K562 (cell line): ENCODE results near the gene DOLPP1. TPM values are rescaled to one million over a fixed set of nuclear protein-coding genes. Genes with fewer than 3 reads are reported as not detected.

Experiments used
- CBX5 ChIP-seq: IDR thresholded peaks from 2 replicates; pipeline ENCODE4 v1.6.1; 2014; ENCODE audit warnings: low read depth, borderline replicate concordance
- CCAR2 ChIP-seq: fragments of 200-400 bp; formaldehyde crosslinking; IDR thresholded peaks from 2 replicates; pipeline ENCODE4 v1.6.1; 2017; ENCODE audit warnings: mild to moderate bottlenecking, low read depth, low read length
- CREM ChIP-seq: IDR thresholded peaks from 2 replicates; pipeline ENCODE4 v1.6.1; 2014; ENCODE audit warnings: antibody characterized with exemption, low read depth
- ETV5 ChIP-seq: sonication (generic); formaldehyde crosslinking; IDR thresholded peaks from 2 replicates; pipeline ENCODE4 v1.4.0; 2020; ENCODE audit warnings: low read depth, mild to moderate bottlenecking, missing genetic modification reagents
- ETV6 ChIP-seq, 3 experiments: fragments of 150-350 bp in 1 of 3; sonication (generic) in 1 of 3; formaldehyde crosslinking in 1 of 3; IDR thresholded peaks; 2 replicates each; pipeline versions ENCODE4 v1.6.1 to v1.8.0; 2014 to 2022; ENCODE audit warnings: borderline replicate concordance in 2 of 3, low read depth in 2 of 3, antibody characterized with exemption in 1 of 3, low read length in 1 of 3, mild to moderate bottlenecking in 1 of 3, missing genetic modification reagents in 1 of 3
- GABPB1 ChIP-seq: sonication (generic); formaldehyde crosslinking; IDR thresholded peaks from 2 replicates; pipeline ENCODE4 v1.8.0; 2022; ENCODE audit warnings: mild to moderate bottlenecking, missing genetic modification reagents
- HDAC1 ChIP-seq, 2 experiments: fragments of 450-650 bp; IDR thresholded peaks; 2 replicates each; pipeline ENCODE4 v1.6.1; 2016 to 2017; ENCODE audit warnings: inconsistent platforms in 1 of 2, mild to moderate bottlenecking in 1 of 2, moderate library complexity in 1 of 2
- HNRNPUL1 ChIP-seq: fragments of 200-400 bp; formaldehyde crosslinking; IDR thresholded peaks from 2 replicates; pipeline ENCODE4 v1.6.1; 2017; ENCODE audit warnings: low read length
- IFI16 ChIP-seq: fragments of 250-450 bp; sonication (Bioruptor Pico); IDR thresholded peaks from 2 replicates; pipeline ENCODE4 v2.1.2; 2022; ENCODE audit warnings: mild to moderate bottlenecking, inconsistent platforms
- KAT7 ChIP-seq: sonication (generic); formaldehyde crosslinking; IDR thresholded peaks from 2 replicates; pipeline ENCODE4 v1.8.0; 2022; ENCODE audit warnings: missing genetic modification reagents, mild to moderate bottlenecking, borderline replicate concordance
- MYC ChIP-seq, 2 experiments: fragments of 250-450 bp in 1 of 2; sonication (Bioruptor Pico) in 1 of 2; IDR thresholded peaks; 2 replicates each; pipeline versions ENCODE4 v1.5.1 to v1.6.1; 2012 to 2021; ENCODE audit warnings: low read depth in 2 of 2, borderline replicate concordance in 1 of 2, improper control_type of control experiment in 1 of 2, low read length in 1 of 2, mild to moderate bottlenecking in 1 of 2, moderate library complexity in 1 of 2
- NR2F6 ChIP-seq: fragments of 450-650 bp; formaldehyde crosslinking; IDR thresholded peaks from 2 replicates; pipeline ENCODE4 v1.4.0; 2020; ENCODE audit warnings: mild to moderate bottlenecking
- POLR2A ChIP-seq: fragments of 450-650 bp; conservative IDR thresholded peaks from 2 replicates; pipeline ENCODE4 v1.6.1; 2016
- POU5F1 ChIP-seq: fragments of 150-350 bp; IDR thresholded peaks from 2 replicates; pipeline ENCODE4 v1.6.1; 2014; ENCODE audit warnings: borderline replicate concordance, low read length, low read depth, mild to moderate bottlenecking; ENCODE audit not compliant: partially characterized antibody
- RBFOX2 ChIP-seq: fragments of 200-400 bp; formaldehyde crosslinking; IDR thresholded peaks from 2 replicates; pipeline ENCODE4 v1.6.1; 2017; ENCODE audit warnings: low read depth, mild to moderate bottlenecking, low read length, moderate library complexity
- SETDB1 ChIP-seq: IDR thresholded peaks from one replicate; pipeline ENCODE4 v1.6.1; 2012; ENCODE audit warnings: low read length, control low read depth, inconsistent platforms
- SRSF3 ChIP-seq: fragments of 200-400 bp; formaldehyde crosslinking; IDR thresholded peaks from 2 replicates; pipeline ENCODE4 v1.6.1; 2016; ENCODE audit warnings: mild to moderate bottlenecking, low read length, moderate library complexity; ENCODE audit not compliant: insufficient read depth
- TFAM ChIP-seq: fragments of 250-450 bp; sonication (Bioruptor Pico); conservative IDR thresholded peaks from 2 replicates; pipeline ENCODE4 v1.5.0; 2021; ENCODE audit warnings: mild to moderate bottlenecking, moderate library complexity
- ZC3H11A ChIP-seq: IDR thresholded peaks from 2 replicates; pipeline ENCODE4 v1.6.1; 2012; ENCODE audit warnings: low read depth, low read length, improper control_type of control experiment
- ZNF175 ChIP-seq: fragments of 200-800 bp; sonication (Bioruptor generic); IDR thresholded peaks from 2 replicates; pipeline ENCODE4 v1.6.1; 2016; ENCODE audit warnings: low read depth, mild to moderate bottlenecking, missing genetic modification characterization, missing compliant biosample characterization
- ZNF239 ChIP-seq: fragments of 250-450 bp; sonication (Bioruptor Pico); IDR thresholded peaks from 2 replicates; pipeline ENCODE4 v1.4.0; 2020; ENCODE audit warnings: mild to moderate bottlenecking
- ZNF311 ChIP-seq: fragments of 250-450 bp; sonication (Bioruptor Pico); IDR thresholded peaks from 2 replicates; pipeline ENCODE4 v1.4.0; 2020; ENCODE audit warnings: mild to moderate bottlenecking, moderate library complexity
- ZNF583 ChIP-seq: fragments of 250-450 bp; sonication (Bioruptor Pico); IDR thresholded peaks from 2 replicates; pipeline ENCODE4 v1.4.0; 2020
- ZNF668 ChIP-seq: fragments of 250-450 bp; sonication (Bioruptor Pico); IDR thresholded peaks from 2 replicates; pipeline ENCODE4 v1.8.0; 2022; ENCODE audit warnings: mild to moderate bottlenecking, inconsistent platforms
- ZSCAN32 ChIP-seq: fragments of 450-650 bp; formaldehyde crosslinking; IDR thresholded peaks from 2 replicates; pipeline ENCODE4 v1.4.0; 2020; ENCODE audit warnings: mild to moderate bottlenecking, moderate library complexity
- polyA plus RNA-seq, 8 experiments: library from polyadenylated mRNA; depleted of rRNA in 4 of 8; stranded (reverse) in 5 of 8; unstranded in 3 of 8; fragments of >200 nt; fragmentation: Nextera tagmentation in 2 of 8; fragmentation: Illumina TruSeq in 1 of 8; extraction: Ambion mirVana in 2 of 8; extraction: Trizol in 1 of 8; gene quantifications; 2 replicates each; pipeline versions ENCODE4 v1.2.1 to v1.2.3, GENCODE V29; 2011 to 2014; ENCODE audit warnings: inconsistent platforms in 1 of 8, missing spikeins in 1 of 8
- total RNA-seq, 7 experiments: library from RNA; depleted of rRNA in 6 of 7; stranded (reverse); fragments of >200 nt in 6 of 7; fragmentation: Illumina TruSeq in 2 of 7; extraction: Trizol in 2 of 7; gene quantifications; 2 replicates each; pipeline versions ENCODE4 v1.2.1 to v1.2.3, GENCODE V29; 2011 to 2021; ENCODE audit warnings: low replicate concordance in 1 of 7
- TF ChIP-seq, protein P1 (sequence below): sonication (generic); formaldehyde crosslinking; IDR thresholded peaks from 2 replicates; pipeline ENCODE4 v1.8.0; 2022; ENCODE audit warnings: mild to moderate bottlenecking, missing genetic modification reagents

DOLPP1 gene
- total and polyA plus RNA-seq, 9 of the 15 experiments (the other 6 are each of a cell fraction or from before 2014, with no cell fraction given): 3.0 to 39.8 (median 30.5) TPM

DNA sequence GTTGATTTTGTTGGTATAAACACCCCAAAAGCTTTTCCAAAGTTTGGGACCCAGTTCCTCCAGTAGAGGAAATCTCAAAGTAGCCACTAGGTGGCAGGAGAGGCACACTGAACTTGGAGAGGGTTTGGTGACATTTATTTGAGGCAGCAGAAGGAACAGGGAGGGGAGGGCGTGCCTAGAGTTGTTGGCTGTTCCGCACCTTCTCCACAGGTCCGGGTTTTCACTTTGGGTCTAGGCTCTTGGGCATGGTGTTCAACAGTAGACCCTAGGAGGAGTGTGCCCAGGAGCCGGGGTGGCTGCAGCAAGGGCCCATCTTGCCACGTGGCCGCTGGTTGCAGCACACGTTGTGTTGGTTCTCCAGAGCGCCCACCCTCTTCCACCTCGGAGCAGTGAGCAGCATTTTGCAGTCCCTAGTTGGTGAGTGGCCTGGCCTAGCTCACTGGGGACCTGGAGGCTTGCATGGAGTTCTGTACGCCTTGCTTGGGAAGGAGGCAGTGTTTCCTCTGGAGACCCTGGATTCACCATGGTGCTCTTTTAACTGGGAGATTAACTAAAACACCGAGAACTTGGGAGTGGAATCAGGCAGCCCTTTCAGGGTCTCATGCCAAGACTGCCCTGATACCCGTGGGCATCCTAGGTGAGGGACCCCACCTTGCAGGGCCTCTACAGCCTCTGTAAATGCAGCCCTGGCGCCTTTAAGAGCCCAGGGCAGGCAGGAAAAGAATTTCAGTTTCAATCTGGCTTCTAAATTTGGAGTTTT, 58.5 kb downstream of the DOLPP1 start (continued):
- TF ChIP-seq RBFOX2 (peak; percentile 47; the same call in 1 of the 2 replicates), KAT7 (CRISPR knock-in tag) (no peak), ZC3H11A (no peak), MYC (IDR thresholded peaks at IDR 0.05; ENCODE audit: low read depth, low read length) (peak; percentile 82), MYC (CRISPR knock-in tag; IDR thresholded peaks at IDR 0.05; ENCODE audit: borderline replicate concordance, low read depth) (peak; percentile 90; the same call in 1 of the 2 replicates), HDAC1 (IDR thresholded peaks at IDR 0.05) (peak in 1 of 2 experiments; percentile 41; a peak in 2 of 4 replicates), ZNF668 (no peak), ZNF583 (CRISPR knock-in tag) (no peak), TFAM (CRISPR knock-in tag) (no peak), ZSCAN32 (no peak), POLR2A (no peak), POU5F1 (no peak), NR2F6 (CRISPR knock-in tag) (no peak), CREM (peak; percentile 21; the same call in 1 of the 2 replicates), ZNF311 (no peak), HNRNPUL1 (no peak), GABPB1 (CRISPR knock-in tag) (peak; percentile 63), CBX5 (peak; percentile 55; the same call in 1 of the 2 replicates), ETV5 (CRISPR knock-in tag) (no peak; the same call in 1 of the 2 replicates), ETV6 (IDR thresholded peaks at IDR 0.05; ENCODE audit: borderline replicate concordance in 1 of 2, low read depth in 2 of 2, low read length in 1 of 2) (no peak), ETV6 (CRISPR knock-in tag; IDR thresholded peaks at IDR 0.05; ENCODE audit: borderline replicate concordance) (no peak), SRSF3 (no peak), SETDB1 (no peak), IFI16 (no peak), ZNF175 (CRISPR knock-in tag) (no peak), CCAR2 (no peak), ZNF239 (CRISPR knock-in tag) (no peak)
- TF ChIP-seq, protein P1, sequence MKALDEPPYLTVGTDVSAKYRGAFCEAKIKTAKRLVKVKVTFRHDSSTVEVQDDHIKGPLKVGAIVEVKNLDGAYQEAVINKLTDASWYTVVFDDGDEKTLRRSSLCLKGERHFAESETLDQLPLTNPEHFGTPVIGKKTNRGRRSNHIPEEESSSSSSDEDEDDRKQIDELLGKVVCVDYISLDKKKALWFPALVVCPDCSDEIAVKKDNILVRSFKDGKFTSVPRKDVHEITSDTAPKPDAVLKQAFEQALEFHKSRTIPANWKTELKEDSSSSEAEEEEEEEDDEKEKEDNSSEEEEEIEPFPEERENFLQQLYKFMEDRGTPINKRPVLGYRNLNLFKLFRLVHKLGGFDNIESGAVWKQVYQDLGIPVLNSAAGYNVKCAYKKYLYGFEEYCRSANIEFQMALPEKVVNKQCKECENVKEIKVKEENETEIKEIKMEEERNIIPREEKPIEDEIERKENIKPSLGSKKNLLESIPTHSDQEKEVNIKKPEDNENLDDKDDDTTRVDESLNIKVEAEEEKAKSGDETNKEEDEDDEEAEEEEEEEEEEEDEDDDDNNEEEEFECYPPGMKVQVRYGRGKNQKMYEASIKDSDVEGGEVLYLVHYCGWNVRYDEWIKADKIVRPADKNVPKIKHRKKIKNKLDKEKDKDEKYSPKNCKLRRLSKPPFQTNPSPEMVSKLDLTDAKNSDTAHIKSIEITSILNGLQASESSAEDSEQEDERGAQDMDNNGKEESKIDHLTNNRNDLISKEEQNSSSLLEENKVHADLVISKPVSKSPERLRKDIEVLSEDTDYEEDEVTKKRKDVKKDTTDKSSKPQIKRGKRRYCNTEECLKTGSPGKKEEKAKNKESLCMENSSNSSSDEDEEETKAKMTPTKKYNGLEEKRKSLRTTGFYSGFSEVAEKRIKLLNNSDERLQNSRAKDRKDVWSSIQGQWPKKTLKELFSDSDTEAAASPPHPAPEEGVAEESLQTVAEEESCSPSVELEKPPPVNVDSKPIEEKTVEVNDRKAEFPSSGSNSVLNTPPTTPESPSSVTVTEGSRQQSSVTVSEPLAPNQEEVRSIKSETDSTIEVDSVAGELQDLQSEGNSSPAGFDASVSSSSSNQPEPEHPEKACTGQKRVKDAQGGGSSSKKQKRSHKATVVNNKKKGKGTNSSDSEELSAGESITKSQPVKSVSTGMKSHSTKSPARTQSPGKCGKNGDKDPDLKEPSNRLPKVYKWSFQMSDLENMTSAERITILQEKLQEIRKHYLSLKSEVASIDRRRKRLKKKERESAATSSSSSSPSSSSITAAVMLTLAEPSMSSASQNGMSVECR (CRISPR knock-in tag): peak; percentile 57
